AG04449 (cell line): ENCODE results near the gene TSC22D4.
A peak's percentile ranks its signal among the peaks of the same experiment; 100 is the strongest.

Experiments
- CTCF ChIA-PET: fragments of 350-600 bp; formaldehyde crosslinking; extraction: SDS; loops from one replicate; lab custom pipeline; 2021; ENCODE audit warnings: antibody characterized with exemption; lab: Yijun Ruan, JAX
- POLR2A ChIA-PET: fragments of 400-600, 350-600 bp; formaldehyde crosslinking; extraction: SDS; loops from one replicate; lab custom pipeline; 2020; ENCODE audit warnings: antibody characterized with exemption, inconsistent platforms; lab: Yijun Ruan, JAX
- DNase-seq: peaks from one replicate; pipeline ENCODE4 v3.0.0-alpha.2; 2010; ENCODE audit warnings: low read depth, low spot score
- H3K4me3 ChIP-seq: 2 replicates; pipeline ENCODE4 v1.5.1; 2011; ENCODE audit warnings: low read depth, mild to moderate bottlenecking, control low read depth, low read length
- CTCF ChIP-seq: IDR thresholded peaks from one replicate; pipeline ENCODE4 v1.5.1; 2011; ENCODE audit warnings: mild to moderate bottlenecking, moderate library complexity, low read length, control low read depth, inconsistent platforms; ENCODE audit not compliant: insufficient read depth; ENCODE audit errors: missing control alignments

TSC22D4 gene

GRCh38 chr7:100437150-100438100 lies 41.6 kb downstream of the TSC22D4 start:
- H3K4me3 ChIP-seq = no peak overlapping the region
- ChIA-PET POLR2A (no interaction called here), CTCF (interaction anchor here (0.7 to 1.4 kb wide), 7 partner anchors 12 to 255 kb away, joined by 3 to 6 read pairs (median 3); no protein-coding TSS in a partner anchor)
- no peak for TF ChIP-seq CTCF
- DNase-seq = no peak

- POLR2A ChIA-PET = no interaction called here
- H3K4me3 ChIP-seq = peak overlapping the region; percentile 87
- no peak for DNase-seq
- TF ChIP-seq CTCF = no peak
- CTCF ChIA-PET = interaction anchor here (1.0 to 2.1 kb wide), 5 partner anchors 9 to 126 kb away, joined by 3 to 13 read pairs (median 4); no protein-coding TSS in a partner anchor
Observed at GRCh38 chr7:100435401-100436304, 43.4 kb downstream of the TSC22D4 start.

- no peak for DNase-seq
- peak overlapping the region; percentile 87 for H3K4me3 ChIP-seq
- ChIA-PET CTCF (interaction anchor here (0.9 to 2.1 kb wide), 5 partner anchors 10 to 248 kb away, joined by 3 to 13 read pairs (median 4); no protein-coding TSS in a partner anchor), POLR2A (no interaction called here)
- TF ChIP-seq CTCF = no peak
Observed at GRCh38 chr7:100434297-100435144, 44.5 kb downstream of the TSC22D4 start.

GRCh38 chr7:100433592-100434296 lies 45.3 kb downstream of the TSC22D4 start:
- H3K4me3 ChIP-seq = no peak overlapping the region
- no peak for TF ChIP-seq CTCF
- CTCF ChIA-PET = interaction anchor here (1.7 kb wide), 1 partner anchor 36 kb away, joined by 4 read pairs; no protein-coding TSS in a partner anchor
- POLR2A ChIA-PET = no interaction called here
- DNase-seq = no peak

GRCh38 chr7:100433276-100433591 lies 45.8 kb downstream of the TSC22D4 start:
- no peak for DNase-seq
- ChIA-PET CTCF (interaction anchor here (1.7 kb wide), 1 partner anchor 37 kb away, joined by 4 read pairs; no protein-coding TSS in a partner anchor), POLR2A (no interaction called here)
- H3K4me3 ChIP-seq = no peak overlapping the region
- TF ChIP-seq CTCF = no peak
